ENCODE results near the gene CSF1R. TPM values are rescaled to one million over a fixed set of nuclear protein-coding genes. Genes with fewer than 3 reads are reported as not detected.
A peak's percentile ranks its signal among the peaks of the same experiment; 100 is the strongest.

Gene CSF1R
- total RNA-seq, 1 donor from 2014 or later = 20.1 TPM

- no peak for ATAC-seq
- no peak for DNase-seq
- intact Hi-C loops (cut with micrococcal nuclease) = no loop called here
Observed at GRCh38 chr5:150121448-150122157, 35.2 kb upstream of the CSF1R start.

- intact Hi-C loops (cut with micrococcal nuclease) = no loop called here
- DNase-seq (no peak), ATAC-seq (no peak)
Observed at GRCh38 chr5:150120617-150121447, 34.5 kb upstream of the CSF1R start.

- no peak for DNase-seq
- ATAC-seq = no peak
- intact Hi-C loops (cut with micrococcal nuclease) = no loop called here
Observed at GRCh38 chr5:150120062-150120441, 33.7 kb upstream of the CSF1R start.

GRCh38 chr5:150119421-150120061 lies 33.2 kb upstream of the CSF1R start:
- no peak for DNase-seq
- ATAC-seq = peak; percentile 11
- intact Hi-C loops (cut with micrococcal nuclease) = no loop called here

GRCh38 chr5:150118561-150119229 lies 32.3 kb upstream of the CSF1R start:
- intact Hi-C loops (cut with micrococcal nuclease) = no loop called here
- ATAC-seq (no peak), DNase-seq (no peak)

- intact Hi-C loops (cut with micrococcal nuclease) = no loop called here
- no peak for DNase-seq
- ATAC-seq = no peak
Observed at GRCh38 chr5:150117945-150118560, 31.7 kb upstream of the CSF1R start.

- ATAC-seq (no peak), DNase-seq (no peak)
- intact Hi-C loops (cut with micrococcal nuclease) = no loop called here
Observed at GRCh38 chr5:150116667-150117400, 30.5 kb upstream of the CSF1R start.

GRCh38 chr5:150114773-150115408 lies 28.5 kb upstream of the CSF1R start:
- intact Hi-C loops (cut with micrococcal nuclease) = no loop called here
- ATAC-seq = no peak
- DNase-seq = no peak

GRCh38 chr5:150114102-150114641 lies 27.8 kb upstream of the CSF1R start:
- intact Hi-C loops (cut with micrococcal nuclease) = no loop called here
- ATAC-seq (no peak), DNase-seq (peak; percentile 30)

- intact Hi-C loops (cut with micrococcal nuclease) = no loop called here
- ATAC-seq (peak; percentile 56), DNase-seq (peak; percentile 40)
Observed at GRCh38 chr5:150113047-150113744, 26.8 kb upstream of the CSF1R start.

- peak; percentile 66 for ATAC-seq
- intact Hi-C loops (cut with micrococcal nuclease) = no loop called here
- peak; percentile 74 for DNase-seq
Observed at GRCh38 chr5:150112201-150113046, 26.1 kb upstream of the CSF1R start.

GRCh38 chr5:150111122-150111521 lies 24.8 kb upstream of the CSF1R start:
- intact Hi-C loops (cut with micrococcal nuclease) = no loop called here
- DNase-seq (peak; percentile 28), ATAC-seq (no peak)

- DNase-seq = no peak
- intact Hi-C loops (cut with micrococcal nuclease) = no loop called here
- ATAC-seq = no peak
Observed at GRCh38 chr5:150109921-150110320, 23.6 kb upstream of the CSF1R start.

GRCh38 chr5:150108711-150109514 lies 22.6 kb upstream of the CSF1R start:
- ATAC-seq = no peak
- intact Hi-C loops (cut with micrococcal nuclease) = no loop called here
- DNase-seq = no peak

- ATAC-seq (no peak), DNase-seq (no peak)
- intact Hi-C loops (cut with micrococcal nuclease) = no loop called here
Observed at GRCh38 chr5:150107909-150108447, 21.6 kb upstream of the CSF1R start.

All from left ventricle myocardium superior (tissue), 1 donor.